ENCODE results near the gene BCL6. TPM values are rescaled to one million over a fixed set of nuclear protein-coding genes. Genes with fewer than 3 reads are reported as not detected.

The BCL6 gene
- total and polyA plus RNA-seq, 2 of the 8 experiments (the other 6 are each of a cell fraction or from before 2014, with no cell fraction given) = 5.7 to 10.4 TPM

DNA sequence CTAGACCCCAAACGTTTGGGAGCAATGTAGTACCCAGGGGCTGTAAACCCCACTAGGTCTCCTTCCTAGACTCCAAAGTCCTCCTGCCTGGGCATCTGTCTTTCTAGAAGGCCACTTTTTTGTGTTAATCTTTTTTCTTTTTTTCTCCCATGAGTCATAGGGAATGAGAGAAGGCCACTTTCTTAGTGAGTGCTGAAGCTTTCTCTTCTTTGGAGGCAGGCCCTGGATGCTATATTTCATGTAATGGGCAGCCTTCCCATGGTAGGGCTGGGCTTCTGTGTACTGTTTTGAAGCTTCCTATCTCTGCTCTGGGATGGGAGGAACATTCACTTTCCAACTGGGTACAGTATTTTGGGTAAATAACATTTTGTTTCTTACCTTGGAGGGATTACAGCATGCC, 27.7 kb downstream of the BCL6 start (continued):
- TF ChIP-seq GABPA (IDR thresholded peaks at IDR 0.05; ENCODE audit: borderline replicate concordance, insufficient read depth, low read length) = no peak
